Sigmoid colon (tissue), 4 donors: Measurements from ENCODE around the gene NDST1.

Source experiments
- CTCF ChIP-seq, 4 experiments: fragments of 450-650 bp in 3 of 4; fragments of 200-600 bp in 1 of 4; IDR thresholded peaks; one replicate each; pipeline ENCODE4 v1.5.1; 2016 to 2019; ENCODE audit warnings: antibody characterized with exemption in 4 of 4, mild to moderate bottlenecking in 3 of 4, moderate library complexity in 2 of 4
- EP300 ChIP-seq, 4 donors: sonication (generic); formaldehyde crosslinking; IDR thresholded peaks; one replicate each; pipeline ENCODE4 v1.6.1; 2017; ENCODE audit warnings: antibody characterized with exemption in 4 of 4
- POLR2A ChIP-seq, 2 donors: fragments of 450-650 bp; IDR thresholded peaks; one replicate each; pipeline ENCODE4 v1.6.1; 2016; ENCODE audit warnings: antibody characterized with exemption in 2 of 2, mild to moderate bottlenecking in 2 of 2, moderate library complexity in 2 of 2

- TF ChIP-seq CTCF (IDR thresholded peaks at IDR 0.05): no peak
- TF ChIP-seq EP300 (IDR thresholded peaks at IDR 0.05): no peak
- TF ChIP-seq POLR2A (IDR thresholded peaks at IDR 0.05): no peak
These were observed 39.7 kb upstream of the NDST1 start for GRCh38 chr5:150468206-150468605.
